ENCODE measurements around the gene CACNG3.

The CACNG3 gene

DNA sequence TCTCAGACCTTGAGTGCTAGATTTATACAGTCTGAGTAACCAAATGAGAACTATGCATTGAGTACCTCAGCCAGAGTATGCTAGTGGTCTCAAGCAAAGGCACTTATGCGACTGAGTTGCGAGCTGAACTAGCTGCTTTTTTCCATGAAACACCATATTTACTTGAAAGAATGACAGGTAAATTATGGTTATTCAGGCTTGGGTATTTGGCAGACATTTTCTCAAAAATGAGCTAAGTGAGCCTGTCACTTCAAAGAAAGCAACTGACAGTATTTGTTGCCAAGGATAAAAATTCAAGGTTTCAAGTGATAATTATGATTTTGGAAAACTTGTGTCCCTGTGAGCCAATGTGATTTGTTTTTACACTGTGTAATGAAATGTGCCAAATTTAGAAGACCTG is 19.3 kb downstream of the CACNG3 start:
- Histone ChIP-seq H3K27me3 (replicated peaks in 2 of 5; ENCODE audit: control insufficient read depth in 4 of 5, insufficient read depth in 5 of 5, low read length in 4 of 5) (no peaks in the 10 kb centered on the region), H3K4me3 (ENCODE audit: control insufficient read depth in 1 of 7, extremely low read depth in 1 of 7, insufficient read depth in 4 of 7, low read depth in 2 of 7, low read length in 6 of 7) (no peak overlapping the region), H3K9me3 (ENCODE audit: control extremely low read depth in 1 of 5, control insufficient read depth in 4 of 5, insufficient read depth in 2 of 5, low read depth in 1 of 5, low read length in 4 of 5) (peaks cover 0 to 3% (median 0%) of the 10 kb centered on the region in 5 experiments), H3K27ac (ENCODE audit: insufficient read depth in 1 of 2, low read depth in 1 of 2, low read length in 2 of 2, poor library complexity in 1 of 2, severe bottlenecking in 2 of 2) (no peak overlapping the region), H3K4me1 (ENCODE audit: control extremely low read depth in 1 of 4, control insufficient read depth in 4 of 4, insufficient read depth in 4 of 4, low read length in 3 of 4) (peaks cover 0 to 4% (median 0%) of the 10 kb centered on the region in 4 experiments), H3K36me3 (ENCODE audit: control insufficient read depth in 4 of 4, insufficient read depth in 4 of 4, low read length in 3 of 4) (no peaks in the 10 kb centered on the region)
- POLR2A ChIA-PET: no interaction called here
- CTCF ChIA-PET: no interaction called here
- 100% methylated on average over 1 of the region's 2 CpGs for WGBS (ENCODE audit: insufficient coverage)
- no peak for DNase-seq

- Histone ChIP-seq H3K36me3 (ENCODE audit: control insufficient read depth in 4 of 4, insufficient read depth in 4 of 4, low read length in 3 of 4) (no peaks in the 10 kb centered on the region), H3K4me1 (ENCODE audit: control extremely low read depth in 1 of 4, control insufficient read depth in 4 of 4, insufficient read depth in 4 of 4, low read length in 3 of 4) (no peaks in the 10 kb centered on the region), H3K9me3 (ENCODE audit: control extremely low read depth in 1 of 5, control insufficient read depth in 4 of 5, insufficient read depth in 2 of 5, low read depth in 1 of 5, low read length in 4 of 5) (peaks cover 0 to 3% (median 0%) of the 10 kb centered on the region in 5 experiments), H3K4me3 (ENCODE audit: control insufficient read depth in 1 of 7, extremely low read depth in 1 of 7, insufficient read depth in 4 of 7, low read depth in 2 of 7, low read length in 6 of 7) (no peak overlapping the region), H3K27me3 (replicated peaks in 2 of 5; ENCODE audit: control insufficient read depth in 4 of 5, insufficient read depth in 5 of 5, low read length in 4 of 5) (no peaks in the 10 kb centered on the region), H3K27ac (ENCODE audit: insufficient read depth in 1 of 2, low read depth in 1 of 2, low read length in 2 of 2, poor library complexity in 1 of 2, severe bottlenecking in 2 of 2) (no peak overlapping the region)
- CTCF ChIA-PET: no interaction called here
- DNase-seq: no peak
- POLR2A ChIA-PET: no interaction called here
- WGBS (ENCODE audit: insufficient coverage): 87% methylated on average over 8 of the region's 8 CpGs
Measured at GRCh38 chr16:24279982-24280515, 23.9 kb downstream of the CACNG3 start.

DNA sequence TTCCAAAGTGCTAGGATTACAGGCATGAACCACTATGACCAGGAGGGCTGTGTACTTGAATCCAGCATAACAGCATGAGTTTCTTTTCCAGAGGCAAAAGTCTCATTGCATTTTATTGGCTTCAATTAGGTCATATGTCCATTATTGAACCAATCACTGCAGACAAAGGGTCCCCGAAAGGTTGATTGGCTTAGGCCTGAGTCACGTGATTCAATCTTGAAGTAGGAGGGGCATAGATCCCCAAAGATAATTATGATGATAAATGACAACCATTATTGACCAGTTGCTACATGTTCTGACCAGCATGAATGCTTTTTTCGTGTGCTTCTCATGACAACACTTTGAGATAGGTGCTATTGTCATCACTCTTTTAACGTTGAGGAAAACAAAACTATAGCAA is 25.3 kb downstream of the CACNG3 start:
- no peaks in the 10 kb centered on the region for H3K27me3 ChIP-seq (replicated peaks in 2 of 5; ENCODE audit: control insufficient read depth in 4 of 5, insufficient read depth in 5 of 5, low read length in 4 of 5)
- no peaks in the 10 kb centered on the region for H3K4me1 ChIP-seq (ENCODE audit: control extremely low read depth in 1 of 4, control insufficient read depth in 4 of 4, insufficient read depth in 4 of 4, low read length in 3 of 4)

GRCh38 chr16:24282141-24282540 is 26.0 kb downstream of the CACNG3 start:
- POLR2A ChIA-PET: no interaction called here
- CTCF ChIA-PET: no interaction called here

More for the DNA sequence above, 25.3 kb downstream of the CACNG3 start:
- ChIA-PET POLR2A (no interaction called here), CTCF (no interaction called here)
- no peak overlapping the region for H3K4me3 ChIP-seq (ENCODE audit: control insufficient read depth in 1 of 7, extremely low read depth in 1 of 7, insufficient read depth in 4 of 7, low read depth in 2 of 7, low read length in 6 of 7)
- DNase-seq: no peak
- H3K27ac ChIP-seq (ENCODE audit: insufficient read depth in 1 of 2, low read depth in 1 of 2, low read length in 2 of 2, poor library complexity in 1 of 2, severe bottlenecking in 2 of 2): no peak overlapping the region
- no peaks in the 10 kb centered on the region for H3K36me3 ChIP-seq (ENCODE audit: control insufficient read depth in 4 of 4, insufficient read depth in 4 of 4, low read length in 3 of 4)
- 100% methylated on average over 1 of the region's 4 CpGs for WGBS (ENCODE audit: insufficient coverage)
- peaks cover 0 to 3% (median 0%) of the 10 kb centered on the region in 5 experiments for H3K9me3 ChIP-seq (ENCODE audit: control extremely low read depth in 1 of 5, control insufficient read depth in 4 of 5, insufficient read depth in 2 of 5, low read depth in 1 of 5, low read length in 4 of 5)

GRCh38 chr16:24286741-24287405 is 30.7 kb downstream of the CACNG3 start:
- WGBS (ENCODE audit: insufficient coverage): 69% methylated on average over 4 of the region's 9 CpGs
- Histone ChIP-seq H3K4me3 (ENCODE audit: control insufficient read depth in 1 of 7, extremely low read depth in 1 of 7, insufficient read depth in 4 of 7, low read depth in 2 of 7, low read length in 6 of 7) (no peak overlapping the region), H3K27me3 (replicated peaks in 2 of 5; ENCODE audit: control insufficient read depth in 4 of 5, insufficient read depth in 5 of 5, low read length in 4 of 5) (peaks cover 0 to 6% (median 2%) of the 10 kb centered on the region in 5 experiments), H3K36me3 (ENCODE audit: control insufficient read depth in 4 of 4, insufficient read depth in 4 of 4, low read length in 3 of 4) (no peaks in the 10 kb centered on the region), H3K4me1 (ENCODE audit: control extremely low read depth in 1 of 4, control insufficient read depth in 4 of 4, insufficient read depth in 4 of 4, low read length in 3 of 4) (no peaks in the 10 kb centered on the region), H3K9me3 (ENCODE audit: control extremely low read depth in 1 of 5, control insufficient read depth in 4 of 5, insufficient read depth in 2 of 5, low read depth in 1 of 5, low read length in 4 of 5) (peaks cover 0 to 2% (median 0%) of the 10 kb centered on the region in 5 experiments), H3K27ac (ENCODE audit: insufficient read depth in 1 of 2, low read depth in 1 of 2, low read length in 2 of 2, poor library complexity in 1 of 2, severe bottlenecking in 2 of 2) (no peak overlapping the region)
- CTCF ChIA-PET: no interaction called here
- DNase-seq: no peak
- POLR2A ChIA-PET: no interaction called here

More at GRCh38 chr16:24282141-24282540, 26.0 kb downstream of the CACNG3 start:
- H3K27me3 ChIP-seq (replicated peaks in 2 of 5; ENCODE audit: control insufficient read depth in 4 of 5, insufficient read depth in 5 of 5, low read length in 4 of 5): no peaks in the 10 kb centered on the region
- DNase-seq: no peak
- no peak overlapping the region for H3K4me3 ChIP-seq (ENCODE audit: control insufficient read depth in 1 of 7, extremely low read depth in 1 of 7, insufficient read depth in 4 of 7, low read depth in 2 of 7, low read length in 6 of 7)
- no peak overlapping the region for H3K27ac ChIP-seq (ENCODE audit: insufficient read depth in 1 of 2, low read depth in 1 of 2, low read length in 2 of 2, poor library complexity in 1 of 2, severe bottlenecking in 2 of 2)
- H3K9me3 ChIP-seq (ENCODE audit: control extremely low read depth in 1 of 5, control insufficient read depth in 4 of 5, insufficient read depth in 2 of 5, low read depth in 1 of 5, low read length in 4 of 5): peaks cover 0 to under 1% (median 0%) of the 10 kb centered on the region in 5 experiments
- H3K36me3 ChIP-seq (ENCODE audit: control insufficient read depth in 4 of 4, insufficient read depth in 4 of 4, low read length in 3 of 4): no peaks in the 10 kb centered on the region
- WGBS (ENCODE audit: insufficient coverage): 89% methylated on average over 3 of the region's 13 CpGs
- no peaks in the 10 kb centered on the region for H3K4me1 ChIP-seq (ENCODE audit: control extremely low read depth in 1 of 4, control insufficient read depth in 4 of 4, insufficient read depth in 4 of 4, low read length in 3 of 4)

GRCh38 chr16:24288516-24288915 is 32.4 kb downstream of the CACNG3 start:
- Histone ChIP-seq H3K4me3 (ENCODE audit: control insufficient read depth in 1 of 7, extremely low read depth in 1 of 7, insufficient read depth in 4 of 7, low read depth in 2 of 7, low read length in 6 of 7) (no peak overlapping the region), H3K36me3 (ENCODE audit: control insufficient read depth in 4 of 4, insufficient read depth in 4 of 4, low read length in 3 of 4) (no peaks in the 10 kb centered on the region), H3K27me3 (replicated peaks in 2 of 5; ENCODE audit: control insufficient read depth in 4 of 5, insufficient read depth in 5 of 5, low read length in 4 of 5) (peaks cover 0 to 11% (median 6%) of the 10 kb centered on the region in 5 experiments), H3K27ac (ENCODE audit: insufficient read depth in 1 of 2, low read depth in 1 of 2, low read length in 2 of 2, poor library complexity in 1 of 2, severe bottlenecking in 2 of 2) (no peak overlapping the region), H3K4me1 (ENCODE audit: control extremely low read depth in 1 of 4, control insufficient read depth in 4 of 4, insufficient read depth in 4 of 4, low read length in 3 of 4) (no peaks in the 10 kb centered on the region), H3K9me3 (ENCODE audit: control extremely low read depth in 1 of 5, control insufficient read depth in 4 of 5, insufficient read depth in 2 of 5, low read depth in 1 of 5, low read length in 4 of 5) (peaks cover 0 to 2% (median 0%) of the 10 kb centered on the region in 5 experiments)
- ChIA-PET POLR2A (no interaction called here), CTCF (no interaction called here)
- 80% methylated on average over 1 of the region's 2 CpGs for WGBS (ENCODE audit: insufficient coverage)
- no peak for DNase-seq

GRCh38 chr16:24289166-24289700 is 33.1 kb downstream of the CACNG3 start:
- ChIA-PET POLR2A (no interaction called here), CTCF (no interaction called here)
- no peaks in the 10 kb centered on the region for H3K36me3 ChIP-seq (ENCODE audit: control insufficient read depth in 4 of 4, insufficient read depth in 4 of 4, low read length in 3 of 4)
- WGBS (ENCODE audit: insufficient coverage): no CpG with 5 or more reads among the region's 3 CpGs
- H3K27ac ChIP-seq (ENCODE audit: insufficient read depth in 1 of 2, low read depth in 1 of 2, low read length in 2 of 2, poor library complexity in 1 of 2, severe bottlenecking in 2 of 2): no peak overlapping the region
- H3K9me3 ChIP-seq (ENCODE audit: control extremely low read depth in 1 of 5, control insufficient read depth in 4 of 5, insufficient read depth in 2 of 5, low read depth in 1 of 5, low read length in 4 of 5): peaks cover 0 to 2% (median 0%) of the 10 kb centered on the region in 5 experiments
- peaks cover 0 to 12% (median 6%) of the 10 kb centered on the region in 5 experiments for H3K27me3 ChIP-seq (replicated peaks in 2 of 5; ENCODE audit: control insufficient read depth in 4 of 5, insufficient read depth in 5 of 5, low read length in 4 of 5)
- H3K4me1 ChIP-seq (ENCODE audit: control extremely low read depth in 1 of 4, control insufficient read depth in 4 of 4, insufficient read depth in 4 of 4, low read length in 3 of 4): no peaks in the 10 kb centered on the region
- no peak for DNase-seq
- no peak overlapping the region for H3K4me3 ChIP-seq (ENCODE audit: control insufficient read depth in 1 of 7, extremely low read depth in 1 of 7, insufficient read depth in 4 of 7, low read depth in 2 of 7, low read length in 6 of 7)

All from common myeloid progenitor, CD34-positive (primary cell).